Choroid plexus epithelial cell (primary cell): ENCODE data around the gene ZNF398.

ENCODE experiments used
- DNase-seq: peaks from one replicate; pipeline ENCODE4 v3.0.0-alpha.2; 2010; ENCODE audit warnings: low read depth
- H3K4me3 ChIP-seq: 2 replicates; pipeline ENCODE4 v1.5.1; 2011; ENCODE audit warnings: low read depth, mild to moderate bottlenecking, control low read depth, low read length, moderate library complexity
- TF ChIP-seq, protein P1 (sequence below): conservative IDR thresholded peaks from 2 replicates; pipeline ENCODE4 v1.5.1; 2011; ENCODE audit warnings: low read depth, mild to moderate bottlenecking, control low read depth, inconsistent platforms, low read length, moderate library complexity

The ZNF398 gene

DNA sequence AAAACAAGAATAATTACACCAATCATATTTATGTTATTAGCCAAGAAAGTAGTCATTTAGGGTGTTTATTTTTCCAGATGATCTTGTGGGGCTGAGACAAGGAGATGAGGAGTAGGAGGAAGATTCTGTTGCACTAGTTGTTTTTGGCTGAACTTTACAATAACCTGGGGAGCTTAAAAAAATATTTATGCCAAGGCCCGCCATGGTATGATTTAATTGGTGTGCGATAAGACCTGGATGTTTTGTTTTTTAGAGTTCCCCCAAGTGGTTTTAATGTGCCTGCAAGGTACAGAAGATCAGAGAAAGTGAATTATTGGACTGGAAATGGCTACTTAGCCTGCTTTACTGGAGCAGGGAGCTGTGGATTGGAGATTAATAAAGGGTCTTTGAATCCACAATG is 41.0 kb downstream of the ZNF398 start:
- DNase-seq = no peak
- H3K4me3 ChIP-seq = no peak overlapping the region
- TF ChIP-seq, protein P1, sequence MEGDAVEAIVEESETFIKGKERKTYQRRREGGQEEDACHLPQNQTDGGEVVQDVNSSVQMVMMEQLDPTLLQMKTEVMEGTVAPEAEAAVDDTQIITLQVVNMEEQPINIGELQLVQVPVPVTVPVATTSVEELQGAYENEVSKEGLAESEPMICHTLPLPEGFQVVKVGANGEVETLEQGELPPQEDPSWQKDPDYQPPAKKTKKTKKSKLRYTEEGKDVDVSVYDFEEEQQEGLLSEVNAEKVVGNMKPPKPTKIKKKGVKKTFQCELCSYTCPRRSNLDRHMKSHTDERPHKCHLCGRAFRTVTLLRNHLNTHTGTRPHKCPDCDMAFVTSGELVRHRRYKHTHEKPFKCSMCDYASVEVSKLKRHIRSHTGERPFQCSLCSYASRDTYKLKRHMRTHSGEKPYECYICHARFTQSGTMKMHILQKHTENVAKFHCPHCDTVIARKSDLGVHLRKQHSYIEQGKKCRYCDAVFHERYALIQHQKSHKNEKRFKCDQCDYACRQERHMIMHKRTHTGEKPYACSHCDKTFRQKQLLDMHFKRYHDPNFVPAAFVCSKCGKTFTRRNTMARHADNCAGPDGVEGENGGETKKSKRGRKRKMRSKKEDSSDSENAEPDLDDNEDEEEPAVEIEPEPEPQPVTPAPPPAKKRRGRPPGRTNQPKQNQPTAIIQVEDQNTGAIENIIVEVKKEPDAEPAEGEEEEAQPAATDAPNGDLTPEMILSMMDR = no peak

DNA sequence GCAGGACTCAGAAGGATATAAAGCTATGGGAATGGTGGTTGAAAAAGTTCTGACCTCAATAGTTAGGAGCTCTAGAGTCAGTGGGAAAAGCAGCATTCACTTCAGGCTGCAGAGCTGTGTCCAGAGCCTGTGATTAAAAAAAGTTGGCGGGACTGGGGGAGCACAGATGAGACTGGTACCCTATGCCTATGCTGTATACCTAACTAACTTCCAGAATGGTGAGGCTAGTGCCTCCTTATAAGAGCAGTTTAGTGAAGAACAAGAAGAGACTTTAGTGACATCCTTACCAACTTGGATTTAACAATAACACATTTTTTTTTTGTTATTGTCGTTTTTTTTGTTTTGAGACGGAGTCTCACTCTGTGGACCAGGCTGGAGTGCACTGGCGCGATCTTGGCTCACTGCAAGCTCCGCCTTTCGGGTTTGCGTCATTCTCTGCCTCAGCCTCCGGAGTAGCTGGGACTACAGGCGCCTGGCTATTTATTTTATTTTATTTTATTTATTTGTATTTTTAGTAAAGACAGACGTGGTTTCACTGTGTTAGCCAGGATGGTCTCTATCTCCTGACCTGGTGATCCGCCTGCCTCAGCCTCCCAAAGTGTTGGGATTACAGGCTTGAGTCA is 41.5 kb downstream of the ZNF398 start:
- TF ChIP-seq, protein P1 = no peak
- no peak overlapping the region for H3K4me3 ChIP-seq
- peak; percentile 34 for DNase-seq

DNA sequence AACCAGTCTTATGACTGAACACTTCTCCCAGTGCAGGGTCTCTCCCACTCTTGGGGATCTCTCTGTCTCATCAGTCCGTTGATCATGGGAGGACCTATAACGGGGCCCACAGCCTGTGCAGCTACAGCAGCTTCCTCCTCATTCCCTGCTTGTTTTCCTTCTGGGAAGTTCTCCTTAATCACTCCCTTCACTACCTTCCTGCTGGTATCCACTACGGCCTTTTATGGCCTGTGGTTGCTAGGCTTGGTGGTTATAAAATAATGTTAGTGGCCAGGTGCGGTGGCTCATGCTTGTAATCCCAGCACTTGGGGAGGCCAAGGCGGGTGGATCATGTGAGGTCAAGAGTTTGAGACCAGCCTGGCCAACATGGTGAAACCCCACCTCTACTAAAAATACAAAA is 44.6 kb downstream of the ZNF398 start:
- DNase-seq = no peak
- TF ChIP-seq, protein P1 = no peak
- no peak overlapping the region for H3K4me3 ChIP-seq

DNA sequence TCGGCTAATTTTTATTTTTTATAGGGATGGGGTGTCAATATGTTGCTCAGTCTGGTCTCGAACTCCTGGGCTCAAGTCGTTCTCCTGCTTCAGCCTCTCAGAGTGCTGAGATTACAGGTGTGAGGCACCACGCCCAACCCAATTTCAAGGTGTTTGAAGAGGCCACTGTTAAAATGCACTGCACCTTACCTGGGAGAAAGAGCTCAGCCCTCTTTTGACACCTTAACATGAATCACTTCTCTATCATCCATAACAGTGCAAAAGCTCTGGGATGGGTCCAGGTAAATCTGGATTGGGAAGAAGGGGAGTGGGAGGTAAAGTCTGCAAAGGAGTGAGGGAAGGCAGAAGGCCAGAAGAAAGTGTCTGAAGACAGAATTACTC is 47.5 kb downstream of the ZNF398 start:
- TF ChIP-seq, protein P1 = no peak

DNA sequence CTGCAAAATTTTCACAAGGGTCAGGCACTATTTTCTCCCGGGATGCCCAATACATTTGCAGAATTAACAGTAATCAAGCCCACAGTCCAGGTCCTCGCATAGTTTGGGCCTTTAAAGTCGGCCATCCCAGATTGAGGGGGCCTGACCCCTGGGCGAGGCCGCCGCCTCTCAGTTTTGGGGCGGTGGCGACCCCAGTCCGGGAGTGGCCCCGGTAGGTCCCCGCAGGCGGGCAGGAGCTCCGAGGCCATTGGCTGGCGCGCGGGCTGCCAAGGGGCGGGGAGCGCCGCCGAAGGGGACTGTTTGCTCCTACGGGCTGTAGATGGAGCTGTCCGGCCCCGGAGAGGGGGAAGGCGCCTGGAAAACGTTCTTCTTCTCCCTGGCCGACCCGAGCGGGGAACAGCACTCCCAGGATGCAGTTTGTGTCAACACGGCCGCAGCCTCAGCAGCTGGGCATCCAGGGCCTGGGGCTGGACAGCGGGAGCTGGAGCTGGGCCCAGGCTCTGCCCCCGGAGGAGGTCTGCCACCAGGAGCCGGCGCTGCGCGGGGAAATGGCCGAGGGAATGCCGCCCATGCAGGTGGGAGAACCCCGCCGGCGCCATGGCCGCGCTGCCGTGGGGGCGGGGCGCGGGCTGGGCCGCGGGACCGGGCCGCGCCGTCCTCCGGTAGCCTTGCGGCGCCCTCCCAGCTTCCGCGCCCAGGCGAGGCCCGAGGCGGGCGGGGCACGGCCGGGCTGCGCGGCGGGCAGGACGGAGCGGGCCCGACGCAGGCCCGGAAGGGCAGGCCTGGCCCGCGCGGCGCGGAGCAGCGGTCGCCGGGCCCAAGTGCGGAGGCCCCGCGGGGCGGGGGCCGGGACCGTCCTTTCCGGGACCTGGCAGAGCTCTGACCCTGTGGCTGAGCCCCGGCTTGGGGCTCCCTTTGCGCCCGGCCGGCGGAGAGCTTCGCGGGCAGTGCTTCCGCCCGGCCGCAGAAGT is 48.2 kb downstream of the ZNF398 start, which contains the start of gene ZNF282:
TSS of gene ZNF282 (plus strand) at position 367 of the 971 bp plus-strand sequence. CDS start at position 411, 44 bp downstream.
- TF ChIP-seq, protein P1 = peak; percentile 77
- peak within 1 kb of the TSS; percentile 94 for H3K4me3 ChIP-seq
- peak; percentile 92 for DNase-seq

More for the DNA sequence above, 47.5 kb downstream of the ZNF398 start:
- peak overlapping the region; percentile 94 for H3K4me3 ChIP-seq
- DNase-seq = no peak

DNA sequence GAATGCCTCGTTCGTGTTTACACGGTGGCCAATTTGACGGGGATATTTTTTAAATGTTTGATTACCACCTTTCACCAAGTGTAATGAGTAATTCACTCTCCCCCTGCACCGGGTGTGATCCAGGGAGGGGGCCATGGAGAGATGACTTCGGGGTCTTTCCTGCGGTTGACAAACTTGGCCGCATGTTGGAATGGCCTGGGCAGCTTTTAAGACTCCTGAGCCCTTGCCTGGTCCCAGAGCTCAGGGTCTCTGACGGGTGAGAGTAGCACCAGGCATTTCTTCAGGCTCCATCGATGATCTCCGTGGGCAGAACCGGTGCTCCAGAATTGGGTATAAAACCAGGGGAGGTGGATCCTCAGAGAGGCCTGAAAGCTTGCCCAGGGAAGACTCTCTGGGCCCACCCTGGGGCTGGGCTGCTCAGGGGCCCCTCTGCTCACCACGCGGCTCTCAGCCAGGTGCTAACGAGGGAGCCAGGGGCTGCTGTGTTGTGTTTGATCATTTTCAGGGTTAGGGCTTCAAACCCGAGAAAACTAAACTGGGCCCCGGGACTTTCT is 49.0 kb downstream of the ZNF398 start:
- TF ChIP-seq, protein P1 = no peak
- DNase-seq = no peak
- H3K4me3 ChIP-seq = peak overlapping the region; percentile 94
